Esophagus muscularis mucosa (tissue), 4 donors: ENCODE data around the gene C1QTNF9B. TPM values are rescaled to one million over a fixed set of nuclear protein-coding genes. Genes with fewer than 3 reads are reported as not detected.
A peak's percentile ranks its signal among the peaks of the same experiment; 100 is the strongest.

Experiments
- DNase-seq: peaks from one replicate; pipeline ENCODE4 v3.0.0-alpha.2; 2017; ENCODE audit errors: extremely low spot score
- H3K27ac ChIP-seq, 4 donors: fragments of 200-600 bp; sonication (generic); replicated peaks in 1 of 4; 1 replicate in 3 of 4; 2 replicates in 1 of 4; pipeline ENCODE4 v1.5.1; 2016 to 2019; ENCODE audit warnings: mild to moderate bottlenecking in 1 of 4
- H3K27me3 ChIP-seq, 4 donors: fragments of 200-600 bp; sonication (generic); one replicate each; pipeline versions ENCODE4 v1.5.1 to v1.6.0; 2016 to 2019
- H3K36me3 ChIP-seq, 4 donors: fragments of 200-600 bp; sonication (generic); one replicate each; pipeline ENCODE4 v1.5.1; 2016 to 2019
- H3K4me1 ChIP-seq, 4 donors: fragments of 200-600 bp; sonication (generic); one replicate each; pipeline ENCODE4 v1.5.1; 2016 to 2019
- H3K4me3 ChIP-seq, 4 donors: fragments of 200-600 bp; sonication (generic); 1 replicate in 2 of 4; 2 replicates in 2 of 4; pipeline ENCODE4 v1.5.1; 2016 to 2019; ENCODE audit warnings: mild to moderate bottlenecking in 4 of 4, moderate library complexity in 1 of 4
- H3K9me3 ChIP-seq, 4 donors: fragments of 200-600 bp; sonication (generic); 1 replicate in 3 of 4; 2 replicates in 1 of 4; pipeline ENCODE4 v1.5.1; 2016 to 2019
- EP300 ChIP-seq: sonication (generic); formaldehyde crosslinking; IDR thresholded peaks from one replicate; pipeline ENCODE4 v1.6.1; 2017; ENCODE audit warnings: antibody characterized with exemption
- POLR2A ChIP-seq: fragments of 450-650 bp; IDR thresholded peaks from one replicate; pipeline ENCODE4 v1.6.1; 2017; ENCODE audit warnings: antibody characterized with exemption, moderate library complexity, mild to moderate bottlenecking, low read depth
- POLR2AphosphoS5 ChIP-seq, 2 donors: sonication (generic); formaldehyde crosslinking; IDR thresholded peaks; one replicate each; pipeline ENCODE4 v1.6.1; 2017; ENCODE audit warnings: antibody characterized with exemption in 2 of 2
- WGBS: methylation state at CpG from one replicate; pipeline ENCODE4 v1.1.5; 2018; 5-methylcytosine and 5-hydroxymethylcytosine counted together
- intact Hi-C: fragments of 100-400 bp; cut with DNase I; formaldehyde crosslinking; loops from one replicate; pipeline ENCODE4 v1.15.1; 2023
- total RNA-seq, 4 donors: library from RNA; depleted of rRNA; stranded (reverse); fragments of >200 nt; gene quantifications; one replicate each; pipeline versions ENCODE4 v1.1.0 to v1.2.1, GENCODE V29; 2016
- TF ChIP-seq, protein P1 (sequence below), 3 experiments: fragments of 200-600 bp in 2 of 3; fragments of 450-650 bp in 1 of 3; sonication (generic) in 2 of 3; IDR thresholded peaks; one replicate each; pipeline ENCODE4 v1.5.1; 2017 to 2019; ENCODE audit warnings: antibody characterized with exemption in 3 of 3, mild to moderate bottlenecking in 2 of 3, moderate library complexity in 1 of 3

C1QTNF9B gene
- total RNA-seq, 4 donors from 2014 or later: 0.32 to 0.86 TPM; not detected in 2

GRCh38 chr13:23909606-23910005 is 12.3 kb upstream of the C1QTNF9B start:
- intact Hi-C loops: no loop called here
- no peaks in the 10 kb centered on the region for H3K9me3 ChIP-seq
- H3K27me3 ChIP-seq: no peaks in the 10 kb centered on the region
- no peaks in the 10 kb centered on the region for H3K36me3 ChIP-seq
- H3K4me3 ChIP-seq: no peak overlapping the region
- H3K4me1 ChIP-seq: no peaks in the 10 kb centered on the region
- no peak overlapping the region for H3K27ac ChIP-seq
- DNase-seq: no peak
- TF ChIP-seq EP300 (no peak), POLR2A (no peak), POLR2AphosphoS5 (IDR thresholded peaks at IDR 0.05) (no peak)
- TF ChIP-seq, protein P1, sequence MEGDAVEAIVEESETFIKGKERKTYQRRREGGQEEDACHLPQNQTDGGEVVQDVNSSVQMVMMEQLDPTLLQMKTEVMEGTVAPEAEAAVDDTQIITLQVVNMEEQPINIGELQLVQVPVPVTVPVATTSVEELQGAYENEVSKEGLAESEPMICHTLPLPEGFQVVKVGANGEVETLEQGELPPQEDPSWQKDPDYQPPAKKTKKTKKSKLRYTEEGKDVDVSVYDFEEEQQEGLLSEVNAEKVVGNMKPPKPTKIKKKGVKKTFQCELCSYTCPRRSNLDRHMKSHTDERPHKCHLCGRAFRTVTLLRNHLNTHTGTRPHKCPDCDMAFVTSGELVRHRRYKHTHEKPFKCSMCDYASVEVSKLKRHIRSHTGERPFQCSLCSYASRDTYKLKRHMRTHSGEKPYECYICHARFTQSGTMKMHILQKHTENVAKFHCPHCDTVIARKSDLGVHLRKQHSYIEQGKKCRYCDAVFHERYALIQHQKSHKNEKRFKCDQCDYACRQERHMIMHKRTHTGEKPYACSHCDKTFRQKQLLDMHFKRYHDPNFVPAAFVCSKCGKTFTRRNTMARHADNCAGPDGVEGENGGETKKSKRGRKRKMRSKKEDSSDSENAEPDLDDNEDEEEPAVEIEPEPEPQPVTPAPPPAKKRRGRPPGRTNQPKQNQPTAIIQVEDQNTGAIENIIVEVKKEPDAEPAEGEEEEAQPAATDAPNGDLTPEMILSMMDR (IDR thresholded peaks at IDR 0.05): no peak

DNA sequence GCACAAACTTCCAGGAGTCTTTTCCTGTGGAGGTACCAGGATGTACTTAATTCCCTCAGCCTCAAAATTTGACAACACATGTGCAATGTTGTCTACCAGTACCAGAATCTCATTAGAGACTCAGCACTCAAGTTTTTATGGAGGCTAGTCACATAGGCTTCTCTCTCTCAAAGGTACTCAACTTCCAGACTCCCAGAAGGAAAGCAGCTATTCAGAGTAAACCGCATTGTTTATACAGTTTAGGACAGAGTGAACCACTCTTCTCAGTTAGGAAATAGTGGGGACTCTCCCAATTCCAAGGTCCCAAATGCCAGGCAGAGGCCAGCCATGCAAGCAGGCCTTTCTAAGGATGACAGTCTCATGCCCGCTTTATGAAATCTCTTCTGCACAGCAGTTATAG is 8.5 kb upstream of the C1QTNF9B start:
- Histone ChIP-seq H3K4me1 (peaks cover 9 to 13% (median 11%) of the 10 kb centered on the region in 4 donors), H3K36me3 (no peaks in the 10 kb centered on the region), H3K9me3 (no peaks in the 10 kb centered on the region), H3K27ac (no peak overlapping the region), H3K4me3 (no peak overlapping the region), H3K27me3 (peaks cover 0 to 33% (median 19%) of the 10 kb centered on the region in 4 donors)
- intact Hi-C loops: no loop called here
- TF ChIP-seq POLR2A (no peak), EP300 (no peak), POLR2AphosphoS5 (IDR thresholded peaks at IDR 0.05) (no peak)
- TF ChIP-seq, protein P1 (IDR thresholded peaks at IDR 0.05): no peak
- WGBS: 92% methylated on average over 2 of the region's 2 CpGs
- DNase-seq: no peak

DNA sequence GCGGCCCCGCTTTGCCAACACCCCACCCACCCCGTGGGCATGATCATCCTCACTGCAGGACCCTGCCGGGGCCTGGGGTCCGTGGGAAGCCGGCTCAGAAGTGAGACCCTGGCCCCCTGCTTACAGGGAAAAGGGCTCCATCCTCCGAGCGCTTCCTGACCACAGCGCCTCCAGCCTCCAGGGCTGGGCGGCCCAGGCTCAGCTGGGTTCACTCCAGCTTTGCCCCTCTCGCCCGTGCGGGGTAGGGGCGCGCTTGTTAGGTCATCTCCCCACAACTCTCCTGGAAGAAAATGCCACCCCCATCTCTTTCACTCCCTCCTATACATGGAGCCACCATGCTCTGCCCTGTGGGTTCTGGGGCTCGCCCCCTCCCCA is 6.6 kb upstream of the C1QTNF9B start:
- no peak for DNase-seq
- 92% methylated on average over 11 of the region's 16 CpGs for WGBS
- Histone ChIP-seq H3K27ac (no peak overlapping the region), H3K9me3 (no peaks in the 10 kb centered on the region), H3K27me3 (peaks cover 0 to 33% (median 19%) of the 10 kb centered on the region in 4 donors), H3K4me3 (peak overlapping the region in 1 of 4 donors; percentile 42), H3K36me3 (no peaks in the 10 kb centered on the region), H3K4me1 (peaks cover 10 to 13% (median 12%) of the 10 kb centered on the region in 4 donors)
- intact Hi-C loops: no loop called here
- TF ChIP-seq, protein P1 (IDR thresholded peaks at IDR 0.05): no peak
- TF ChIP-seq POLR2A (no peak), EP300 (no peak), POLR2AphosphoS5 (IDR thresholded peaks at IDR 0.05) (no peak)

GRCh38 chr13:23902975-23903905 is 5.9 kb upstream of the C1QTNF9B start:
- Histone ChIP-seq H3K27ac (no peak overlapping the region), H3K4me3 (peak overlapping the region in 3 of 4 donors; percentile 19 to 42 (median 33)), H3K27me3 (peaks cover 0 to 33% (median 19%) of the 10 kb centered on the region in 4 donors), H3K4me1 (peaks cover 10 to 15% (median 12%) of the 10 kb centered on the region in 4 donors), H3K36me3 (no peaks in the 10 kb centered on the region), H3K9me3 (no peaks in the 10 kb centered on the region)
- DNase-seq: no peak
- 38% methylated on average over 23 of the region's 67 CpGs for WGBS
- TF ChIP-seq EP300 (no peak), POLR2AphosphoS5 (IDR thresholded peaks at IDR 0.05) (no peak), POLR2A (no peak)
- TF ChIP-seq, protein P1 (IDR thresholded peaks at IDR 0.05): no peak
- intact Hi-C loops: no loop called here
